ENCODE data around the gene TREX2.

TREX2 gene

GRCh38 chrX:153430796-153431195 lies 15.1 kb downstream of the TREX2 start:
- no peaks in the 10 kb centered on the region for H3K4me1 ChIP-seq (ENCODE audit: control insufficient read depth, insufficient read depth, low read length)
- H3K27me3 ChIP-seq (replicated peaks; ENCODE audit: control insufficient read depth, insufficient read depth, low read length) = peaks cover 57% of the 10 kb centered on the region
- peaks cover 41% of the 10 kb centered on the region for H3K9me3 ChIP-seq (ENCODE audit: control insufficient read depth, low read length)
- H3K36me3 ChIP-seq (ENCODE audit: control insufficient read depth, insufficient read depth, low read length, severe bottlenecking) = no peaks in the 10 kb centered on the region
- no peak for DNase-seq (ENCODE audit: low read depth)
- H3K9ac ChIP-seq (ENCODE audit: low read length) = no peak overlapping the region
- no peak overlapping the region for H3K4me3 ChIP-seq (ENCODE audit: low read length)

GRCh38 chrX:153426204-153426603 lies 19.7 kb downstream of the TREX2 start:
- H3K4me3 ChIP-seq (ENCODE audit: low read length) = no peak overlapping the region
- H3K4me1 ChIP-seq (ENCODE audit: control insufficient read depth, insufficient read depth, low read length) = peaks cover 10% of the 10 kb centered on the region
- H3K9ac ChIP-seq (ENCODE audit: low read length) = no peak overlapping the region
- DNase-seq (ENCODE audit: low read depth) = no peak
- peaks cover 38% of the 10 kb centered on the region for H3K9me3 ChIP-seq (ENCODE audit: control insufficient read depth, low read length)
- no peaks in the 10 kb centered on the region for H3K36me3 ChIP-seq (ENCODE audit: control insufficient read depth, insufficient read depth, low read length, severe bottlenecking)
- peaks cover 48% of the 10 kb centered on the region for H3K27me3 ChIP-seq (replicated peaks; ENCODE audit: control insufficient read depth, insufficient read depth, low read length)

- Histone ChIP-seq H3K27me3 (replicated peaks; ENCODE audit: control insufficient read depth, insufficient read depth, low read length) (peaks cover 52% of the 10 kb centered on the region), H3K4me3 (ENCODE audit: low read length) (no peak overlapping the region), H3K9me3 (ENCODE audit: control insufficient read depth, low read length) (peaks cover 29% of the 10 kb centered on the region), H3K4me1 (ENCODE audit: control insufficient read depth, insufficient read depth, low read length) (peaks cover 10% of the 10 kb centered on the region), H3K9ac (ENCODE audit: low read length) (no peak overlapping the region), H3K36me3 (ENCODE audit: control insufficient read depth, insufficient read depth, low read length, severe bottlenecking) (no peaks in the 10 kb centered on the region)
- DNase-seq (ENCODE audit: low read depth) = peak; percentile 6
Measured at GRCh38 chrX:153423652-153424051, 22.2 kb downstream of the TREX2 start.

GRCh38 chrX:153421856-153422255 lies 24.0 kb downstream of the TREX2 start:
- Histone ChIP-seq H3K9ac (ENCODE audit: low read length) (no peak overlapping the region), H3K9me3 (ENCODE audit: control insufficient read depth, low read length) (peaks cover 13% of the 10 kb centered on the region), H3K36me3 (ENCODE audit: control insufficient read depth, insufficient read depth, low read length, severe bottlenecking) (no peaks in the 10 kb centered on the region), H3K4me3 (ENCODE audit: low read length) (no peak overlapping the region), H3K27me3 (replicated peaks; ENCODE audit: control insufficient read depth, insufficient read depth, low read length) (peaks cover 59% of the 10 kb centered on the region), H3K4me1 (ENCODE audit: control insufficient read depth, insufficient read depth, low read length) (peaks cover 10% of the 10 kb centered on the region)
- DNase-seq (ENCODE audit: low read depth) = no peak

GRCh38 chrX:153420851-153421599 lies 24.8 kb downstream of the TREX2 start:
- Histone ChIP-seq H3K4me3 (ENCODE audit: low read length) (no peak overlapping the region), H3K9ac (ENCODE audit: low read length) (no peak overlapping the region), H3K27me3 (replicated peaks; ENCODE audit: control insufficient read depth, insufficient read depth, low read length) (peaks cover 62% of the 10 kb centered on the region), H3K4me1 (ENCODE audit: control insufficient read depth, insufficient read depth, low read length) (peaks cover 10% of the 10 kb centered on the region), H3K36me3 (ENCODE audit: control insufficient read depth, insufficient read depth, low read length, severe bottlenecking) (no peaks in the 10 kb centered on the region), H3K9me3 (ENCODE audit: control insufficient read depth, low read length) (peaks cover 5% of the 10 kb centered on the region)
- DNase-seq (ENCODE audit: low read depth) = no peak

GRCh38 chrX:153417637-153418036 lies 28.2 kb downstream of the TREX2 start:
- Histone ChIP-seq H3K4me3 (ENCODE audit: low read length) (no peak overlapping the region), H3K36me3 (ENCODE audit: control insufficient read depth, insufficient read depth, low read length, severe bottlenecking) (no peaks in the 10 kb centered on the region), H3K4me1 (ENCODE audit: control insufficient read depth, insufficient read depth, low read length) (peaks cover 8% of the 10 kb centered on the region), H3K27me3 (replicated peaks; ENCODE audit: control insufficient read depth, insufficient read depth, low read length) (peaks cover 49% of the 10 kb centered on the region), H3K9ac (ENCODE audit: low read length) (no peak overlapping the region), H3K9me3 (ENCODE audit: control insufficient read depth, low read length) (peaks cover 3% of the 10 kb centered on the region)
- DNase-seq (ENCODE audit: low read depth) = no peak

- Histone ChIP-seq H3K27me3 (replicated peaks; ENCODE audit: control insufficient read depth, insufficient read depth, low read length) (peaks cover 56% of the 10 kb centered on the region), H3K36me3 (ENCODE audit: control insufficient read depth, insufficient read depth, low read length, severe bottlenecking) (no peaks in the 10 kb centered on the region), H3K9ac (ENCODE audit: low read length) (no peak overlapping the region), H3K4me1 (ENCODE audit: control insufficient read depth, insufficient read depth, low read length) (peaks cover 8% of the 10 kb centered on the region), H3K9me3 (ENCODE audit: control insufficient read depth, low read length) (peaks cover 3% of the 10 kb centered on the region), H3K4me3 (ENCODE audit: low read length) (no peak overlapping the region)
- no peak for DNase-seq (ENCODE audit: low read depth)
Measured at GRCh38 chrX:153416781-153417450, 28.9 kb downstream of the TREX2 start.

- H3K4me3 ChIP-seq (ENCODE audit: low read length) = no peak overlapping the region
- peaks cover 8% of the 10 kb centered on the region for H3K4me1 ChIP-seq (ENCODE audit: control insufficient read depth, insufficient read depth, low read length)
- H3K27me3 ChIP-seq (replicated peaks; ENCODE audit: control insufficient read depth, insufficient read depth, low read length) = peaks cover 62% of the 10 kb centered on the region
- no peaks in the 10 kb centered on the region for H3K36me3 ChIP-seq (ENCODE audit: control insufficient read depth, insufficient read depth, low read length, severe bottlenecking)
- no peak overlapping the region for H3K9ac ChIP-seq (ENCODE audit: low read length)
- DNase-seq (ENCODE audit: low read depth) = peak; percentile 48
- peaks cover 3% of the 10 kb centered on the region for H3K9me3 ChIP-seq (ENCODE audit: control insufficient read depth, low read length)
Measured at GRCh38 chrX:153414856-153415510, 30.9 kb downstream of the TREX2 start.

- peaks cover 3% of the 10 kb centered on the region for H3K9me3 ChIP-seq (ENCODE audit: control insufficient read depth, low read length)
- H3K27me3 ChIP-seq (replicated peaks; ENCODE audit: control insufficient read depth, insufficient read depth, low read length) = peaks cover 53% of the 10 kb centered on the region
- H3K36me3 ChIP-seq (ENCODE audit: control insufficient read depth, insufficient read depth, low read length, severe bottlenecking) = no peaks in the 10 kb centered on the region
- no peak for DNase-seq (ENCODE audit: low read depth)
- peaks cover 8% of the 10 kb centered on the region for H3K4me1 ChIP-seq (ENCODE audit: control insufficient read depth, insufficient read depth, low read length)
- H3K4me3 ChIP-seq (ENCODE audit: low read length) = no peak overlapping the region
- no peak overlapping the region for H3K9ac ChIP-seq (ENCODE audit: low read length)
Measured at GRCh38 chrX:153413731-153414130, 32.1 kb downstream of the TREX2 start.

GRCh38 chrX:153412746-153413720 lies 32.8 kb downstream of the TREX2 start:
- peak; percentile 23 for DNase-seq (ENCODE audit: low read depth)
- Histone ChIP-seq H3K9ac (ENCODE audit: low read length) (no peak overlapping the region), H3K4me1 (ENCODE audit: control insufficient read depth, insufficient read depth, low read length) (peaks cover 8% of the 10 kb centered on the region), H3K4me3 (ENCODE audit: low read length) (no peak overlapping the region), H3K9me3 (ENCODE audit: control insufficient read depth, low read length) (no peaks in the 10 kb centered on the region), H3K36me3 (ENCODE audit: control insufficient read depth, insufficient read depth, low read length, severe bottlenecking) (no peaks in the 10 kb centered on the region), H3K27me3 (replicated peaks; ENCODE audit: control insufficient read depth, insufficient read depth, low read length) (peaks cover 46% of the 10 kb centered on the region)

Measured in adipocyte (in vitro differentiated cells).